LHCN-M2 (cell line): Measurements from ENCODE around the gene NADK2. TPM values are rescaled to one million over a fixed set of nuclear protein-coding genes. Genes with fewer than 3 reads are reported as not detected.
A peak's percentile ranks its signal among the peaks of the same experiment; 100 is the strongest.

ENCODE experiments used
- DNase-seq: peaks from one replicate; pipeline ENCODE4 v3.0.0-alpha.2; 2012; ENCODE audit warnings: low read depth
- total RNA-seq: library from RNA; depleted of rRNA; stranded (reverse); fragments of >200 nt; gene quantifications from 2 replicates; pipeline ENCODE4 v1.2.3, GENCODE V29; 2014

Gene NADK2
- total RNA-seq, 1 experiment from 2014 or later, result 22.2 TPM

DNA sequence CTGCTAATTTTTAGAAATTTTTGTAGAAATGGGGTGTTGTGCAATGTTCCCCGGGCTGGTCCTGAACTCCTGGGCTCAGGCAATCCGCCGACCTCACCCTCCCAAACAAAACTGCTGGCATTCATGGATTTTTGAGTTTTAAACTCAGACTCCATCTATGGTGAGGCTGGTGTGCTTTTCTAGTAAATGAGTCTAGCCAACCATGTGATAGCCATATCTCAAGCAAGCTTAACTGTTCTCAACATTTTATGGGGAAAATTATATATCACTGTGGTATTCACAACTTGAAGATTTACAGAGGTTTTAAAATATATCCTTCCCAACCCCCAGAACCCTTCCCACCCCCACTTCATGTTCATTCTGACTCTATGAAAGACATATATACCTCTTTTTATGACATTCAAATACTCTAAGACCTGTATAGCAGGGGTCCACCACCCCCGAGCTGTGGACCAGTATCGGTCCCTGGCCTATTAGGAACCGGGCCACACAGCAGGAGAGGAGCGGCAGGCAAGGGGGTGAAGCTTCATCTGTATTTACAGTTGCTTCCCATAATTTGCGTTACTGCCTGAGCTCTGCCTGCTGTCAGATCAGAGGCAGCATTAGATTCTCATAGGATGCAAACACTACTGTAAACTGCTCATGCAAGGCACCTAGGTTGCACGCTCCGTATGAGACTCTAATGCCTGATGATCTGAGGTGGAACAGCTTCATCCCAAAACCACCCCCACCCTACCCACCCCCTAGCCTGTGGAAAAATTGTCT, 4.5 kb upstream of the NADK2 start:
- no peak for DNase-seq

DNA sequence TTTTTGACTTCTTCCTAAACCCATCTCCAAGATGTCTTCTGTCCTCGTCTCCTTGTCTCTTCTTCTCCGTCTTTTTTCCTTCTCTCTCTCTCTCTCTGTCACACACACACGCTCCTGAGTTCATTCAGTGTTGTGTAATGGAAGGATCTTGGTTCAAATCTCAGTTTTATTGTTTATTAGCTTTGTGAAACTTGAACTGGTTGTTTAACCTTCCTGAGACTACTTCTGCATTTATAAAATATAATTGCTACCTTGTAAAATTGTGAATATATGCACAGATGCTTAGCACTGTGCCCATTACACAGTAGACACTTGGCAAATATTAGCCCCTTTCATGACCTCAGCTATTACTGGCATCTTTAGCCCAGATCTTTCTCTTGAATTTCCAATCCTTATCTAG, 2.4 kb upstream of the NADK2 start:
- no peak for DNase-seq

DNA sequence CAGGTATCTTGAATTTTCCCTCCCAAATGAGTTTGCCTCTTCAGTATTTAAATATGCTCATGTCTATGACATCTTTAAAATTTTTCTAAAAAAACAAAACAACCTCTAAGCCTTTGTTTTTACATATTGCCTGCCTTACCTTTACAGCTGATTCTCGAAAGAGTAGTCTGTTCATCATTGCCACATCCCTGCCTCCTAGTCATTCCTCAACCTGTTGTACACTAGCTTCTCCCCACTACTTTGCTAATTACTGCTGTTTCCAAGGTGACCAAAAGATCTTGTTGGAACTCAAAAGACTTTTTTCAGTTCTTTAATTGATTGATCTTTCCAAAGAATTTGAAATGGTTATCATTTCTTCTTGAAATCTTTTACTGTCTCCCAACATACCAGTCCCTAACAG, 1.9 kb upstream of the NADK2 start:
- no peak for DNase-seq

DNA sequence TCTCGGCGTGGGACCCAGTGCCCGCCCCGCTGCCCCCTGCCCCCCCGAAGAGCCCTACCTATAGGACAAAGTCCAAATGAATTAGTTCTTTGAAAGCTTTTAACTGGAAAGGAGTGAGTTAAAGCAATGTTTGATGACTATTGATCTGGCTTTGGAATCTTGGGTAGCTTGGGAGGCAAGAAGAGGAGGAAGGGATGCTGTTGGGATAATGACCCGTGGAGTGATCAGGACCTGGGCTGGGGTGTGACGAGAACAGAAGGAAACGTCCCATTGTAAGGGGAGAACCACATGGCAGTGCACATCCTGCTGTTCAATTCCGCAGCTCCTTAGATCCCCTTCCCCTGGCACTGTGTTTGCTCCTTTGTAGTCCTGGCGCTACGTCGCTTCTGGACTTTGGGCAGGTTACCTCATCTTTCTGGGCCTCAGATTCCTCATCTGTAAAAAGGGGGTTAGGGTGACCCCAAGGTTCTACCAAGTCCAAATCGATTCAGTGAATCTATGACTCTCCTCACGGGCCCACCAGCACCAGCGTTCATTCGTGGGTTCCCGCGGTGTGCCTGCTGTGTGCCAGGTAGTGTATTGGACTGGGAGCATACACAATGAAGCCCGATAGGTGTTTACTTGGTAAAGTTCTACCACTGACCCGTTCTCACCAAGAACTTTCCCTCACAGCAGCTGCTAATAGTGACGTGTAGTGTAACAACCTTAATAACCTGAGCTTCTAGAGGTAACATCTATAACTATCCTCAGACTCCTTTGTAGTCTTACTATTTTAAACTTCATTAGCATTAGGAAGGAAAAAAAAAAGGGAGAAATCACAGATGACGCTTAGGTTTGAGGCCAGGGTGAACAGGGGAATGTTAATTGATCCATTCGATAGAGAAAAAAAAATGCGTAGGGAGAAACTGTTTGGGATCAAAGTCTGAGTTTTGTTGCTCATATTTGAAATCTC, 1.1 kb upstream of the NADK2 start:
- no peak for DNase-seq

DNA sequence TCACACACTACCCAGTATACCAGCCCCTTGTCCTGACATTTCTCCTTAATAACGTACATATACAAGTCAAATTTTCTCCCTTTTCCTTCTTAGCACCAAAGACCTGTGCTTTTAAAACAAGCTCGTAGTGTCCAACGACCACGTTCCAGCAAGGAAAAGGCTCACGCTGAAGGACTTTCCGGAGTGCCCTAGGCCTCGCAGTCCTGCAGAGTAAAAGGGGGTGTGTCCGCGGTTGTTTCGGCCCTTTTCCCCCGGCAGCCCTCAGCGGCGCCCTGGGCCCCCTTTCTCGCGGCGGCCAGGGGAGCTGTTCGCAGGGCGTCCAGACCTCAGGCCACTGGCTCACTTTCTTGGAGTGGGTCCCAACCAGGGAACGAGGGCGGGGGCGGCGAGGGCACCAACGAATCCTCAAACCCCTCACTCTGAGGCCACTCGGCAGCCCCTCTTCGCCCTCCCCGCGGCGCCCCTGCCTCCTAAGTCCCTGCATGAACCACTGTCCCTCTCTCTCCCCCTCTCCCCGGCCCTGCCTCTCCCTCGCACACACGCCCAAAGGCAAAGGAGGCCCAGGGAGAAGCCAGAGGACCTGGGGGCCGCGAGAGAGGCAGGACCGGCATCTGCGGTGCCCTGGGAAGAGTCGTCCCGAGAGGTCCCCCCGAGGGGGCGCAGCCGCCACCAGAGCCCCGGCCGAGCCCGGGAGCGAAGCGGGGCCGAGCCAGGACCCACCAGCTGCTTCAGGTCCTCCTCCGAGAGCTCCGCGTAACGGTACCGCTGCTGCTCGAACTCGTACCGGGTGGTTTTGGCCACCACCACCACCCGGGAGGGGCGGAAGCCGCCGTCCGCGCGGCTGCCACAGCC, 720 bp downstream of the NADK2 start:
- DNase-seq, result peak; percentile 67

DNA sequence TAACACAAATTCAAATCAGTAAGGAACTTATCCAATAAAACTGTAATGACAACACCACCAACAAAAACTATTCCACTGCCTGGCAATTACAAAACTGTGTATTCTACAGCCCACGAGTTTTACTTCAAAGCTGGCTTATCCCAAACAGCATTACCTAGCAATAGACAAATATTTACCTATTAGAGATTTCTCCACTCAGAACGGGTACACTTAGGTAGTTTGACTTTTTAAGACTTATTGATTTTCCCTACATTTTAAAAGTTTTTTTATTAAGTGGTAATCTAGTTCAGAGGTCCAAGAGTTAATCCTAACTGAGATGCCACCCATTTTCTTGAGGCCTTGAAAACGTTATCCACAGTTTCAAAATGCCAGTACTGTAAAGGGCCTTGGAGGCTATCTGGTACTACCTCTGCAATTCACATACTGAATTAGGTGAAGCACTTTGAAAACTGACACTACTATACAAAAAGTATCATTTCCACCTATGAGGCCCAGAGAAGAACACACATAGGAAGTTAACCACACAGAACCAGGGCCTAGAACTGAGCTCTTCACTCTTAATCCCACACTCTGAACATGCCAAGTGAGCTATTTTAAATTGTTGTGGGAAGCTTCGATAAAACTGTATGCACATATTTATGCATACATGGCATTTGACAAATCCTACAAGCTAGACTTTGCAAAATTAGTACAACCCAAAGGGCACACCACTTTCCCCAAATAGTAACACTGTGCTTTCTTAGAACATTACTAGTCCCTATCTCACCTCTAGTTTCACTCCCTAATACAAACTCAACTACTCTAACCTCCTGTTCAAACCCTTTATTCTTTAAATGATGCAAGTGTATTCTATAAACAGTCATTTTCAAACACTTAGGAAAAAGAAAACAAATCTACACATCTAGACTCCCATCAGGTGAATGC, 2.1 kb downstream of the NADK2 start:
- DNase-seq, result no peak

DNA sequence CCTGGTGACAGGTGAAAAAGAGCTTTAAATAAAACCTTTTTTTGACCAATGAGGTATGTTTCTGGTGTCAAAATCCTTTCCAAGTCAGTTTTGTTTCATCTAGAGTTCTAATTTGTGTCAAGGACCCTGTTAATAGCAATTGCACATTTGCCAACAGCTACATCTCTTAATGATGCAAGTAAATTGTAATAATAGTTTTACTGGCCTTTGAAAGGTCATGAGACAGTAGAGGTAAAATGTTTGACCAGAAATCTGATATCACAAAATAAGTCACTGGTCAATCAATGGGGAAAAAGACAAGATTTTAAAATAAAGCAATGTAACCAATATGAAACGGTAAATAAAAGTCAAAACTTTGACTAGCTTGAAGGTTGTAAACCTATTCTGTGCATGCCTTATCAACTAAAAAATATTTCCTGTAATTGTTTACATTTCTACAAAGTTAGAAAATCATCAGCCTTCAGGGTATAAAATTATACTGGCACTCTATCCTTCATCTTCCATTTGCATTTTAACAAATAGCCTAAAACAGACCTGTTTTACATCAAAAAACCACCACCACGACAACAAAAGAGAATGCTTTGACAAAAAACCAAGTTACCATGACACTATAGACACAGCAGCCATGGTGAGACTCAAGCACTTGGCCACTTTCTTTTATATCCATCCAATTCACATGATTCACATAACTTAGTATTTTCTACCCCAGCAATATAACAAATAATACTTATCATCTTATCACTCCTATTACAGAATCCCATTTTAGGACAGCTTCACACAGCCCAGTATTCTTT, 3.0 kb downstream of the NADK2 start:
- no peak for DNase-seq

DNA sequence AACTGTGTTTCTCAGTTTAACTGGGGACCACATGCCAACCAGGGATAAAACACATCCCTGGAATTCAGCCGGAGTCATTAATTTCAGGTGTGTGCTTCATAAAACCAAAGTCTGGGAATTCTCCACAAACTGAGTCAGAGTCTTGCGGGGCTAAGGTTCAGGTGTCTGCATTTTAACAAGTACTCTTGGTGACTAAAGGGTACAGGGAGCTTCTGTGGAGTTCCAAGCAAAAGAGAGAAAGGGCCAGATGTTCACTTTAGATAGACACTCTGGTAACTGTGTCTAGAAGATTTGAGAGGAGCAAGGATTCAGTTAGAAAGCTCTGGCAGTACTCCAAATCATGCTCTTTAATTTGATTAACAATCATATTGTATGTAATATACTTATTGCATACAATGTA, 4.0 kb downstream of the NADK2 start:
- no peak for DNase-seq

DNA sequence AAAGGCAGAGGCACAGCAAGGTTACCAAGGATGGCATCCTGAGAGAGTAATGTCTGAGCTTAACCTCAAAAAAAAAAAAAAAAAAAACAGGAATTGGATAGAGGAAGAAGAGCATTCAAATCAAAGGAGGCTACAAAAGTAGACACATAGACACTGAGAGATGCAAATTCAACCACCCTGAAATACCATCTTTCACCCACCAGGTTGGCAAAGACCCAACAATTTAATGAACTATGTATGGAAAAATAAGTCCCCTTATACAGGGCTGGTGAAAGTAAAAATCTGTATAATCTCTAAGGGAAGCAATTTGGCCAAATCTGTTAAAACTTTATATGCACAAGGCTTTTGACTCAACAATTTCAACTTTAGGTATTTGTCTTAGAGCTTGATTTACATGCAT, 4.9 kb downstream of the NADK2 start:
- no peak for DNase-seq

DNA sequence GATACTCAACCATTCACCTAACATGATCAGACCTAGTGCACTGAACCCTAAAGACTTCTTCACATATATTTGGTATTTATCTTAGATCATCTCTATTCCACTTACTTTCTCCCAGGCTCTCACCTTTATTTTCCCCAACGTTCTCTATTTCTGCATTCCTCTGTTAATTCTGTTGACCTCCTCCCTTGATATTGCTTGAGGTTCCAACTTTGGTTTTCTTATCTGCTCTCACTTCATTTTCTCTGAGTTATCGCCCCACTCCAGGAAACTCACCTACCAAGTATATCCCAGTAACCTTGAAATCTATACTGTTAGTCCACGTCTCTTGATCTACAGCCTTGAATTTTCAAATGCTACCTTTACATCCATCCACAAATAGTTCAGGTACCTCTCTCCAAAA, 9.2 kb downstream of the NADK2 start:
- DNase-seq, result no peak

DNA sequence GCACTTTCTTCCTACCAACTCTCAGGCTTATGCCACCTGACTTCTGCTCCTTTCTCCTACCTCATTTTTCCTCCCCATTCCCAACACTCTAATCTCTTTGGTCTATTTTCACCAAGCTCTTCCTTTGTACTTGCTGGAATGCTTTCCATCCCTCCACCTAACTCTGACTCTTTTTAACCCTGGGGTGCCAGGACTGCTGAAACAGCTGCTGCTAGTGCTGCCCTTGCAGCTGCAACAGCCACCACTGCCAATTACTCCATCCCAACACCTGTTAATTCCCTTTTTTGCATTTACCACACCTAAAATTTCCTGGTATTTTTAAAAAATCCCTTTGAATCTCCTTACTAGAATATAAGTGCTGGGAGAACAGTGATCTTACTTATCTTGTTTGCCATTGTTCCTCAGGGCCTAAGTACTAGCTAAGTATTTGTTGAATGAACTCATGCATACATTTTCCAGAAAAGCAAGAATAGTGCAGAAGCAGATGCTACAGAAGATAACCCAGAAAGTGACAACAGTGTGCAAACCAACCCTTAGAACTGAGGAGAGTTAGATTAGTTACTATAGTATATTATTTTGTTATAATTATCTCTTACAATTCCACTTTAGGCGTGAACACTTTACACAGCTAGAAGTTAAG, 11.5 kb downstream of the NADK2 start:
- peak; percentile 67 for DNase-seq

DNA sequence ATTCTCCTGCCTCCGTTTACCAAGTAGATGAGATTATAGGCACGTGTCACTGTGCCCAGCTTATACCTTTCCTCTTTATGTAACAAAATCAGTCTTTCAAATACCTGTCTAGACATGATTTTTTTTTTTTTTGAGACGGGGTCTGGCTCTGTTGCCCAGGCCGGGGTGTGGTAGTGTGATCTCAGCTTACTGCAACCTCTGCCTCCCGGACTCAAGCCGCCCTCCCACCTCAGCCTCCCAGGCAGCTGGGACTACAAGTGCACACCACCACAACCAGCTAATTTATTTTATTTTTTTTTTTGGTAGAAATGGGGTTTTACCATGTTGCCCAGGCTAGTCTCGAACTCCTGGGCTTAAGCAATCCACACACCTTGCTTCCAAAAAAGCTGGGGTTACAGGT, 13.2 kb downstream of the NADK2 start:
- DNase-seq, result no peak

DNA sequence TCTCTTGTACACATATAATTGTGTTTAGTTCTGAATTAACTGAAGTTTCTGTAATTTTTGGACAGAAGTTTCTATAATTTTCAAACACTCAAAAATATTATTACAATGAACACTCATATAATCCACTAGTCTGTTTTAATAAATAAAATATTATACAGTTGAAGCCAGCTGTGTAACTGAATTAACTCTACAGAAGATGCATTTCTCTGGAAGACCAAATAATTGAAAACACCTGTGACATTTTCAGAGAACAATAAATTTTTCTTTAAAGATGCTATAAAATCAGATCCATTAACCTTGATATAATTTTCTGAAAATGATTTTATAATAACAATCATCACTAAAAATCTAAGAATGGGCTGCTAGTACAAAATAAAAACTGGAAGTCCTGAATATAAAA, 14.7 kb downstream of the NADK2 start:
- DNase-seq, result no peak

DNA sequence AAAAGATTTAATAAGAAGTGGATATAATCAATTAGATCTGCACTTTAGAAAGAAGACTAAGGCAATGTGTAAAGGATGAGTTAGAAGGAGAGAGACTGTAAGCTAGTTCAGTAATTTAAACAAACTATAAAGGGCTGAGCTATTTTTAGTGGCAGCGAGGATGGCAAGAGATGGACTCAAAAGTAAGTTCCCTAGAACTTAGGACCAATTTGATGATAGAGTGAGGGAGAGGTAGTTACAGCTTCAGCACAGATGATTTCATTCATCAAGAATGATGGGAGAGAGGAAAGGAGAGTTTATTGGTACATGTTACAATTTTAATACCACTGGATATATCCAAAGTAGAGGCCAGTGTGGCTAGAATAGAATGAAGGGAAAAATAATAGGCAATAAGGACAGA, 19.1 kb downstream of the NADK2 start:
- DNase-seq, result no peak

DNA sequence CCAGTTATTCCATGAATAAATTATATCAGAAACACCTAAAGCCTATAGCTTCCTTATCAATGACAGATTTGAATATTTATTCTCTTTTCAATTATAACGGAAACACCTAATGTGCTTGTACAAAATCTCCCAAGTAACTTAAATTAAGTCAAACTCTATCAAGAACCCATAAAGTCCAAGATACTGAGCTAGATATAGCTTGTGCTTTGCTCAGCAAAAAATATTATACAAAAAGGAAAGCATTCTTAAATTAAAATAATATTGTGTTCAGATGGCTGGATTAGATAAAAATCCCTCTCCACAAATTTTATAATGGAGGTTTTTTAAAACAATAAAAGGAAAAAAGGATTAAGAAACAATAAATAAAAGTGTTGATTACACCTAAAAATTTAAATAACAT, 23.7 kb downstream of the NADK2 start:
- DNase-seq, result no peak

DNA sequence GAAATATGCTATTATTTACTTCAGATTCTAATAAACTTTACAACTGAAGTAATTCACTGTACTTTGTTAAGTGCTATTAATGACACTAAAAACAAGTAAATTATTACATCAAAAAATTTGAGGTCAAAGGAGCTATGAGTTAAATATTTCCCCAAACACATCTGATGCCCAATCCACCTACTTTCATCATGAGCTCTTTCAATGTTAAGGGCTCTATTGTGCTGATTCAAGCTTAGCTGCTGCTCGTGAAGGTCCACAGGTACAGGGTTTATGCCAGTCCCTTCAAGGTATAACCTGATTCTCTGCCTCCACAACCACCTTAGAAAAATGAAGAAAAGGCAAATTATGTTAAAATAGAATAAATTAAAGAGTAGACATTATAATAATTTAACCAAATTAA, 24.2 kb downstream of the NADK2 start:
- DNase-seq, result no peak

DNA sequence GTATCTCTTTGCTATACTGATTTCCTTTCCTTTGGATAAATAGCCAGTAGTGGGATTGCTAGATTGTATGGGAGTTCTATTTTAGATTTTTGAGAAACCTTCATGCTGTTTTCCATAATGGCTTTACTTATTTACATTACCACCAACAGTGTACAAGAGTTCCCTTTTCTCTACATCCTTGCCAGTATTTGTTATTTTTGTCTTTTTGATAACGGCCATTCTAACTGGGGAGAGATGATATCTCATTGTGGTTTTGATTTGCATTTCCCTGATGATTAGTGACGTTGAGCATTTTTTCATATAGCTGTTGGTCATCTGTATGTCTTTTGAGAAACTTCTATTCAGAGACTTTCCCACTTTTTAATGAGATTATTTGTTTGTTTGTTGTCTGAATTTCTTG, 25.8 kb downstream of the NADK2 start:
- no peak for DNase-seq

DNA sequence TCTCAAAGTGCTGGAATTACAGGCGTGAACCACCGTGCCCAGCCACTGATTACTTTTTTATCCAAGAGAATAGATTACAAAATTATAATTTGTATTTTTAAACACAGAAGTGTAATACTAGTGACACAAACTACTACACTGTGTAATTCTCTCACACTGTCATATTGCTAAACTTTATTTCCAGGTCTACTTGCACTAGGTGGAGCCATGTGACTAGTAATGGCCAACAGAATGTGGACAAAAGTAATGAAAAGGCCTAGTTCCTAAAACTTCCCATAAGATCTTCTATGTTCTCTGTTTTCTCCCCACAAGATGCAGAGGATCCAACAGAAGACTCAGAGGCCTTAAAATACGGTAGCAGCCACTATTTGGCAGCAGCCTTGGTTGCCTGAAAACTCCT, 27.3 kb downstream of the NADK2 start:
- DNase-seq, result peak; percentile 8

DNA sequence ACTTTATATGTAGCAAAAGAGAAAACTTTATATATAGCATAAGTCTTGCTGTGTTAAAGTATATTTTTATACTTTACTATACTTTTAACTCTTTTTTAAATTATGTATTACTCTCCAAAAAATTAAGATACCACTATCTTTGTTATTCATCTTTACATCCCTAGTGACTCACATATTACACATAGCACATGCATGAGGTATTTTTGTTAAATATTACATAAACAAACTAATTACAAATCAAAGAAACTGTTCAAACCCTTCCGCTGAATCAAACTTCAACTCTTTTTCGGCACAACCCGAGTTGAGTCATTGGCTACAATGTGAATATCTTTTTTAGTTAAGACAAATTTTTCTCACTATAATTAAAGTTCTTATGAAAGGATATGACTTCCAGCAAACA, 32.1 kb downstream of the NADK2 start:
- no peak for DNase-seq

DNA sequence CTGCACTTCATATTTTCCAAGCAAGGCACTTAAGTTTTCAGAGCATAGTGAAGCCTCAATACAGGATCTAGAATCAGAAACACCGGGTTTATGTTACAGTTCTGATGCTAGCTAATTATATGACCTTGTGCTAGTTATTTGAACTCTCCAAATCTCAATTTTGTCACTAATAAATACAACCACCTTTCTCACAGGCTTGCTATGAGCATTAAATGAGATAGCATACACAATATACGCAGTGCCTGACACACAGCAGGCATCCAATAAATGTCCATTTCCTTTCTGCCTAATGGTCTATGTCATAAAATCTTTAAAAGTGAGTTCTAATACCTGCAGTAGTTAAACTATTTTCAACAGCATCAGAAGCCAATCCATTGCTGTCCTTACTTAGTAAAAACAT, 32.9 kb downstream of the NADK2 start:
- no peak for DNase-seq
